Spleen (tissue), 11 donors: Measurements from ENCODE around the gene AFF4. TPM values are rescaled to one million over a fixed set of nuclear protein-coding genes. Genes with fewer than 3 reads are reported as not detected.

Source experiments
- DNase-seq: peaks from one replicate; pipeline ENCODE4 v3.0.0-alpha.2; 2020
- H3K27ac ChIP-seq, 8 donors: fragments of 200-600 bp; sonication (generic) in 7 of 8; 1 replicate in 4 of 8; 2 replicates in 4 of 8; pipeline versions ENCODE4 v1.5.0 to v1.8.0; 2016 to 2021; ENCODE audit warnings: inconsistent platforms in 4 of 8, mild to moderate bottlenecking in 4 of 8, moderate library complexity in 1 of 8
- H3K27me3 ChIP-seq, 7 donors: fragments of 200-600 bp; sonication (generic) in 6 of 7; replicated peaks in 1 of 7; 1 replicate in 4 of 7; 2 replicates in 3 of 7; pipeline versions ENCODE4 v1.5.0 to v1.8.0; 2016 to 2021; ENCODE audit warnings: inconsistent platforms in 3 of 7, mild to moderate bottlenecking in 1 of 7
- H3K36me3 ChIP-seq, 6 donors: fragments of 200-600 bp; sonication (generic) in 5 of 6; 1 replicate in 4 of 6; 2 replicates in 2 of 6; pipeline versions ENCODE4 v1.5.0 to v1.8.0; 2016 to 2021; ENCODE audit warnings: inconsistent platforms in 2 of 6
- H3K4me1 ChIP-seq, 6 donors: fragments of 200-600 bp; sonication (generic) in 5 of 6; 1 replicate in 3 of 6; 2 replicates in 3 of 6; pipeline versions ENCODE4 v1.5.0 to v1.8.0; 2016 to 2021; ENCODE audit warnings: inconsistent platforms in 3 of 6
- H3K4me3 ChIP-seq, 8 donors: fragments of 200-600 bp; sonication (generic) in 7 of 8; 1 replicate in 4 of 8; 2 replicates in 4 of 8; pipeline versions ENCODE4 v1.5.0 to v1.8.0; 2016 to 2021; ENCODE audit warnings: inconsistent platforms in 4 of 8, mild to moderate bottlenecking in 4 of 8, moderate library complexity in 2 of 8
- H3K9me3 ChIP-seq, 8 donors: fragments of 200-600 bp; sonication (generic) in 7 of 8; 1 replicate in 4 of 8; 2 replicates in 4 of 8; pipeline versions ENCODE4 v1.5.0 to v1.8.0; 2016 to 2021; ENCODE audit warnings: inconsistent platforms in 4 of 8
- CTCF ChIP-seq, 11 experiments: fragments of 200-600 bp in 7 of 11; fragments of 450-650 bp in 4 of 11; sonication (generic) in 4 of 11; IDR thresholded peaks in 8 of 11; conservative IDR thresholded peaks in 3 of 11; 1 replicate in 7 of 11; 2 replicates in 4 of 11; pipeline versions ENCODE4 v1.4.0 to v1.8.0; 2016 to 2021; ENCODE audit warnings: antibody characterized with exemption in 11 of 11, inconsistent platforms in 4 of 11, mild to moderate bottlenecking in 1 of 11
- POLR2A ChIP-seq, 3 donors: fragments of 450-650 bp; IDR thresholded peaks; one replicate each; pipeline ENCODE4 v1.5.1; 2017; ENCODE audit warnings: antibody characterized with exemption in 3 of 3, mild to moderate bottlenecking in 1 of 3
- POLR2AphosphoS5 ChIP-seq, 3 donors: sonication (generic); formaldehyde crosslinking; IDR thresholded peaks; one replicate each; pipeline ENCODE4 v1.5.1; 2017; ENCODE audit warnings: antibody characterized with exemption in 3 of 3
- WGBS, 5 donors: extraction: QIAGEN DNeasy Blood & Tissue Kit in 3 of 5; methylation state at CpG; one replicate each; pipeline versions ENCODE4 v1.1.5 to v1.1.7; 2013 to 2018; 5-methylcytosine and 5-hydroxymethylcytosine counted together
- intact Hi-C: fragments of 100-400 bp; cut with DNase I; formaldehyde crosslinking; loops from one replicate; pipeline ENCODE4 v1.15.0; 2023; ENCODE audit warnings: low total_unique reads
- polyA plus RNA-seq, 3 donors: library from polyadenylated mRNA; stranded (reverse); fragments of 200-250 nt; gene quantifications; one replicate each; pipeline ENCODE4 v1.2.1, GENCODE V29; 2013
- total RNA-seq, 7 donors: library from RNA; depleted of rRNA in 3 of 7; stranded (reverse); fragments of >200 nt in 3 of 7; fragmentation: NEBNext Ultra II Directional in 4 of 7; extraction: Animal tissue kit (Norgen Biotek cat#: 25700) in 4 of 7; gene quantifications; one replicate each; pipeline versions ENCODE4 v1.1.0 to v1.2.1, GENCODE V29; 2016 to 2021
- donor health status: healthy with polysubstance abuse.
- donor health status: DM: no; HTN: no; CAD: no; lungs with moderate emphysema.
- donor health status: DM: no; HTN: no; CAD: no.
- donor health status: Bipolar disorder and iron deficiency.
- donor health status: healthy.
- donor health status: DM: no; HTN: no; CAD: no.
- donor health status: DM: yes; HTN: yes; CAD: no.

Gene AFF4
- total and polyA plus RNA-seq, 10 donors = 5.1 to 84.3 (median 65.1) TPM

GRCh38 chr5:132999246-132999645, 35.8 kb upstream of the AFF4 start:
- TF ChIP-seq CTCF (IDR thresholded peaks at IDR 0.05 in 8 of 11, conservative IDR thresholded peaks at IDR 0.05 in 3 of 11) = no peak
- TF ChIP-seq POLR2AphosphoS5 (IDR thresholded peaks at IDR 0.05) = no peak
- no peak for TF ChIP-seq POLR2A (IDR thresholded peaks at IDR 0.05)
- no peak for DNase-seq
- no peaks in the 10 kb centered on the region for H3K9me3 ChIP-seq
- H3K36me3 ChIP-seq = peaks cover 0 to 77% (median 25%) of the 10 kb centered on the region in 6 donors
- intact Hi-C loops = no loop called here
- no peak overlapping the region for H3K4me3 ChIP-seq
- 36 to 78% (median 59%) methylated on average over 2 of the region's 2 CpGs for WGBS, 5 donors
- no peak overlapping the region for H3K27ac ChIP-seq
- H3K4me1 ChIP-seq = peaks cover 0 to 5% (median 0%) of the 10 kb centered on the region in 6 donors
- H3K27me3 ChIP-seq = no peaks in the 10 kb centered on the region

- Histone ChIP-seq H3K27ac (no peak overlapping the region), H3K4me1 (peaks cover 0 to 5% (median 0%) of the 10 kb centered on the region in 6 donors), H3K27me3 (no peaks in the 10 kb centered on the region), H3K9me3 (no peaks in the 10 kb centered on the region), H3K36me3 (peaks cover 0 to 70% (median 21%) of the 10 kb centered on the region in 6 donors), H3K4me3 (no peak overlapping the region)
- WGBS, 5 donors = 86 to 94% (median 92%) methylated on average over 2 of the region's 2 CpGs
- TF ChIP-seq POLR2A (IDR thresholded peaks at IDR 0.05) = no peak
- TF ChIP-seq CTCF (IDR thresholded peaks at IDR 0.05 in 8 of 11, conservative IDR thresholded peaks at IDR 0.05 in 3 of 11) = no peak
- no peak for TF ChIP-seq POLR2AphosphoS5 (IDR thresholded peaks at IDR 0.05)
- intact Hi-C loops = no loop called here
- DNase-seq = no peak
These were observed 35.1 kb upstream of the AFF4 start for GRCh38 chr5:132998556-132998955.

GRCh38 chr5:132996307-132996706, 32.9 kb upstream of the AFF4 start:
- 83 to 92% (median 92%) methylated on average over 1 of the region's 1 CpG for WGBS, 5 donors
- intact Hi-C loops = no loop called here

More at GRCh38 chr5:132996307-132996706, 32.9 kb upstream of the AFF4 start:
- TF ChIP-seq CTCF (IDR thresholded peaks at IDR 0.05 in 8 of 11, conservative IDR thresholded peaks at IDR 0.05 in 3 of 11) (no peak), POLR2A (IDR thresholded peaks at IDR 0.05) (no peak)
- Histone ChIP-seq H3K4me3 (no peak overlapping the region), H3K36me3 (peaks cover 0 to 48% (median 8%) of the 10 kb centered on the region in 6 donors), H3K27ac (no peak overlapping the region), H3K4me1 (peaks cover 0 to 5% (median 0%) of the 10 kb centered on the region in 6 donors), H3K27me3 (no peaks in the 10 kb centered on the region), H3K9me3 (no peaks in the 10 kb centered on the region)
- DNase-seq = peak; percentile 5
